HG02970 (cell line): ENCODE results near the gene SPAG5.
A peak's percentile ranks its signal among the peaks of the same experiment; 100 is the strongest.

Experiments
- ATAC-seq: cut with Tn5 transposase; IDR thresholded peaks from one replicate; pipeline ENCODE4 v1.9.1; 2021; ENCODE audit warnings: mild to moderate bottlenecking, moderate library complexity, moderate number of reproducible peaks; ENCODE audit not compliant: unreplicated experiment, low FRiP score

Gene SPAG5

GRCh38 chr17:28598799-28599310 lies at the start of gene SPAG5:
Gene SPAG5, minus strand, starts transcription at chr17:28599025. Its CDS starts 79 bp downstream, at chr17:28598946.
- peak; percentile 85 for ATAC-seq

GRCh38 chr17:28646039-28646754 lies 47.4 kb upstream of the SPAG5 start:
- no peak for ATAC-seq

GRCh38 chr17:28645576-28645939 lies 46.7 kb upstream of the SPAG5 start:
- no peak for ATAC-seq

GRCh38 chr17:28644787-28645575 lies 46.2 kb upstream of the SPAG5 start, which contains the start of gene BLTP2:
Gene BLTP2, minus strand, starts transcription at chr17:28645158. Its CDS starts 102 bp downstream, at chr17:28645056.
- ATAC-seq = peak; percentile 88

GRCh38 chr17:28643983-28644786 lies 45.4 kb upstream of the SPAG5 start:
- no peak for ATAC-seq

- ATAC-seq = no peak
Measured at GRCh38 chr17:28641579-28641978, 42.8 kb upstream of the SPAG5 start.

GRCh38 chr17:28635506-28635905 lies 36.7 kb upstream of the SPAG5 start:
- no peak for ATAC-seq

- ATAC-seq = no peak
Measured at GRCh38 chr17:28634206-28634865, 35.5 kb upstream of the SPAG5 start.

GRCh38 chr17:28626818-28627217 lies 28.0 kb upstream of the SPAG5 start:
- ATAC-seq = no peak

- ATAC-seq = no peak
Measured at GRCh38 chr17:28624148-28624547, 25.3 kb upstream of the SPAG5 start.

GRCh38 chr17:28623696-28624095 lies 24.9 kb upstream of the SPAG5 start:
- no peak for ATAC-seq

GRCh38 chr17:28622186-28622585 lies 23.4 kb upstream of the SPAG5 start:
- ATAC-seq = no peak

- ATAC-seq = no peak
Measured at GRCh38 chr17:28620010-28620409, 21.2 kb upstream of the SPAG5 start.

- no peak for ATAC-seq
Measured at GRCh38 chr17:28618464-28618863, 19.6 kb upstream of the SPAG5 start.

- no peak for ATAC-seq
Measured at GRCh38 chr17:28616281-28616680, 17.5 kb upstream of the SPAG5 start.

- ATAC-seq = no peak
Measured at GRCh38 chr17:28615260-28615940, 16.6 kb upstream of the SPAG5 start.

GRCh38 chr17:28613931-28614381 lies 15.1 kb upstream of the SPAG5 start, which contains the start of gene RSKR:
Gene RSKR, minus strand, starts transcription at chr17:28614185. Its CDS starts 24 bp downstream, at chr17:28614161.
- ATAC-seq = no peak

- no peak for ATAC-seq
Measured at GRCh38 chr17:28612936-28613872, 14.4 kb upstream of the SPAG5 start.
